Heart right ventricle (tissue), 16 donors: ENCODE results near the gene ACVRL1. TPM values are rescaled to one million over a fixed set of nuclear protein-coding genes. Genes with fewer than 3 reads are reported as not detected.

Source experiments
- ATAC-seq, 8 donors: fragments of 200-7000 bp; cut with Tn5 transposase; one replicate each; pipeline ENCODE4 v1.9.1; 2020; ENCODE audit warnings: mild to moderate bottlenecking in 8 of 8, moderate library complexity in 8 of 8, moderate number of reproducible peaks in 1 of 8
- DNase-seq, 2 donors: peaks; one replicate each; pipeline ENCODE4 v3.0.0-alpha.2; 2020
- H3K27ac ChIP-seq, 10 donors: fragments of 200-600 bp; sonication (generic) in 2 of 10; one replicate each; pipeline versions ENCODE4 v1.5.0 to v1.8.0; 2020 to 2022; ENCODE audit warnings: mild to moderate bottlenecking in 3 of 10
- H3K27me3 ChIP-seq, 7 donors: fragments of 200-600 bp; one replicate each; pipeline ENCODE4 v1.8.0; 2021 to 2022; ENCODE audit warnings: mild to moderate bottlenecking in 2 of 7
- H3K36me3 ChIP-seq, 9 donors: fragments of 200-600 bp; sonication (generic) in 1 of 9; one replicate each; pipeline versions ENCODE4 v1.5.0 to v1.8.0; 2020 to 2022; ENCODE audit warnings: mild to moderate bottlenecking in 2 of 9
- H3K4me1 ChIP-seq, 9 donors: fragments of 200-600 bp; sonication (generic) in 1 of 9; one replicate each; pipeline versions ENCODE4 v1.5.0 to v1.8.0; 2020 to 2022; ENCODE audit warnings: mild to moderate bottlenecking in 4 of 9
- H3K4me3 ChIP-seq, 10 donors: fragments of 200-600 bp; sonication (generic) in 2 of 10; one replicate each; pipeline versions ENCODE4 v1.5.0 to v1.8.0; 2020 to 2022; ENCODE audit warnings: mild to moderate bottlenecking in 7 of 10, moderate library complexity in 2 of 10
- H3K9me3 ChIP-seq, 11 donors: fragments of 200-600 bp in 10 of 11; sonication (generic) in 2 of 11; one replicate each; pipeline versions ENCODE4 v1.5.0 to v1.8.0; 2013 to 2022; ENCODE audit warnings: mild to moderate bottlenecking in 2 of 11, control low read depth in 1 of 11, moderate library complexity in 1 of 11
- WGBS, 2 donors: extraction: QIAGEN DNeasy Blood & Tissue Kit; methylation state at CpG; one replicate each; pipeline ENCODE4 v1.1.7; 2013; ENCODE audit warnings: inconsistent platforms in 1 of 2; 5-methylcytosine and 5-hydroxymethylcytosine counted together
- intact Hi-C, 10 donors: fragments of 100-400 bp; cut with DNase I; formaldehyde crosslinking; loops; one replicate each; pipeline versions ENCODE4 v1.11.1 to v1.14.2; 2022
- polyA plus RNA-seq, 2 donors: library from polyadenylated mRNA; stranded (reverse); fragments of 200-250 nt; gene quantifications; one replicate each; pipeline ENCODE4 v1.2.3, GENCODE V29; 2013
- total RNA-seq, 10 donors: library from RNA; stranded (reverse); fragmentation: NEBNext Ultra II Directional in 3 of 10; extraction: Animal tissue kit (Norgen Biotek cat#: 25700) in 3 of 10; gene quantifications; one replicate each; pipeline versions ENCODE4 v1.2.1 to v1.2.4, GENCODE V29; 2021 to 2023
- TF ChIP-seq, protein P1 (sequence below), 9 donors: fragments of 200-600 bp; sonication (generic) in 2 of 9; IDR thresholded peaks; one replicate each; pipeline versions ENCODE4 v1.5.0 to v1.8.0; 2021 to 2022; ENCODE audit warnings: antibody characterized with exemption in 9 of 9, mild to moderate bottlenecking in 5 of 9, moderate library complexity in 1 of 9
- donor health status: Arrhythmogenic right ventricular cardiomyopathy.
- donor health status: ischemic (EF 13 %, LVEDD 7.1; RV severe dilation, severe dysfunction).
- donor health status: healthy with polysubstance abuse.
- donor health status: DM: no; HTN: yes; CAD: no.
- donor health status: DM: no; HTN: no; CAD: no.
- donor health status: ischemic (EF 25% LVEDD 6.9; RV normal size, moderate dysfunction).
- donor health status: ischemic (EF 25% LVEDD 5.7; RV mildly dilated, moderate dysfunction).
- donor health status: healthy.
- donor health status: DM: yes; HTN: yes; CAD: no.
- donor health status: Ischemic cardiomyopathy.
- donor health status: ischemic (EF 35%, LVEDD 5.7; RV mildly dilated, moderate dysfunction).
- donor health status: nonischemic (EF 11% LVEDD 7.7; RV severe dilation, severe dysfunction).
- donor health status: DM: yes; HTN: yes; CAD: no.
- donor health status: PGD.
- donor health status: ischemic (EF 29% LVEDD 5.4; RV normal size, mild dysfunction).
- donor health status: nonischemic (EF 23%, LVEDD 6.1; RV moderate dilation, normal function).

Gene ACVRL1
- total and polyA plus RNA-seq, 12 donors = 16.6 to 68.0 (median 30.4) TPM

DNA sequence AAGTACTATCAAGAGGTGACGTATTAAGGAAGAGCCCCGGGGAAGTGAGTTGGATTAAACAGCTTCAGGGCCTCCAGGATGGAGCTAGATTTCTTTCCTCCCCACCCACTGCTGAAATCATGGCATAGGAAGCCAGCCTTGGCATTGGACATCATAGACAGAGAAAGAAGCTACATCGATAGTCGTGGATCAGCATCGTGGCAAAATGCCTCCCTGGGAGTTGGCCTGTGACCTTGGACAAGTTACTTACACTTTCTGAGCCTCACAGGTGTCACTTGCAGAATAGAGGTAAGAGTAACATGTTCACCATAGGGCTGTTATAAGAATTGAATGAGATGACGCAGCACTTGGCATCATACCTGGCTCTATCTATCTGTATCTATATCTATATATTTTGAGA lies 13.5 kb upstream of the ACVRL1 start:
- Histone ChIP-seq H3K36me3 (no peaks in the 10 kb centered on the region), H3K27me3 (peaks cover 0 to 2% (median 0%) of the 10 kb centered on the region in 7 donors), H3K4me1 (peaks cover 4 to 42% (median 39%) of the 10 kb centered on the region in 9 donors), H3K9me3 (no peaks in the 10 kb centered on the region), H3K4me3 (no peak overlapping the region), H3K27ac (no peak overlapping the region)
- ATAC-seq (no peak), DNase-seq (no peak)
- 89% methylated on average over 6 of the region's 6 CpGs for WGBS, 2 donors
- TF ChIP-seq, protein P1, sequence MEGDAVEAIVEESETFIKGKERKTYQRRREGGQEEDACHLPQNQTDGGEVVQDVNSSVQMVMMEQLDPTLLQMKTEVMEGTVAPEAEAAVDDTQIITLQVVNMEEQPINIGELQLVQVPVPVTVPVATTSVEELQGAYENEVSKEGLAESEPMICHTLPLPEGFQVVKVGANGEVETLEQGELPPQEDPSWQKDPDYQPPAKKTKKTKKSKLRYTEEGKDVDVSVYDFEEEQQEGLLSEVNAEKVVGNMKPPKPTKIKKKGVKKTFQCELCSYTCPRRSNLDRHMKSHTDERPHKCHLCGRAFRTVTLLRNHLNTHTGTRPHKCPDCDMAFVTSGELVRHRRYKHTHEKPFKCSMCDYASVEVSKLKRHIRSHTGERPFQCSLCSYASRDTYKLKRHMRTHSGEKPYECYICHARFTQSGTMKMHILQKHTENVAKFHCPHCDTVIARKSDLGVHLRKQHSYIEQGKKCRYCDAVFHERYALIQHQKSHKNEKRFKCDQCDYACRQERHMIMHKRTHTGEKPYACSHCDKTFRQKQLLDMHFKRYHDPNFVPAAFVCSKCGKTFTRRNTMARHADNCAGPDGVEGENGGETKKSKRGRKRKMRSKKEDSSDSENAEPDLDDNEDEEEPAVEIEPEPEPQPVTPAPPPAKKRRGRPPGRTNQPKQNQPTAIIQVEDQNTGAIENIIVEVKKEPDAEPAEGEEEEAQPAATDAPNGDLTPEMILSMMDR (IDR thresholded peaks at IDR 0.05) = no peak
- intact Hi-C loops = loop anchor here in 7 of 10 donors (2.0 to 5.0 kb wide), 5 partner anchors 29 to 89 kb away; no protein-coding TSS in a partner anchor

GRCh38 chr12:51895378-51896135 lies 11.7 kb upstream of the ACVRL1 start:
- intact Hi-C loops = loop anchor here in 7 of 10 donors (1.0 to 5.0 kb wide), 6 partner anchors 27 to 87 kb away; no protein-coding TSS in a partner anchor
- H3K27ac ChIP-seq = peak overlapping the region in 7 of 10 donors; percentile 10 to 86 (median 75)
- TF ChIP-seq, protein P1 (IDR thresholded peaks at IDR 0.05) = no peak
- H3K4me1 ChIP-seq = peaks cover 4 to 50% (median 40%) of the 10 kb centered on the region in 9 donors
- DNase-seq (no peak), ATAC-seq (peak in 4 of 8 donors; percentile 2 to 11 (median 8))
- H3K9me3 ChIP-seq = no peaks in the 10 kb centered on the region
- 81 to 83% methylated on average over 8 of the region's 8 CpGs for WGBS, 2 donors
- no peaks in the 10 kb centered on the region for H3K36me3 ChIP-seq
- H3K27me3 ChIP-seq = no peaks in the 10 kb centered on the region
- no peak overlapping the region for H3K4me3 ChIP-seq

GRCh38 chr12:51896236-51896635 lies 11.1 kb upstream of the ACVRL1 start:
- Histone ChIP-seq H3K36me3 (no peaks in the 10 kb centered on the region), H3K4me1 (peaks cover 4 to 50% (median 40%) of the 10 kb centered on the region in 9 donors), H3K27me3 (no peaks in the 10 kb centered on the region), H3K9me3 (no peaks in the 10 kb centered on the region), H3K27ac (peak overlapping the region in 9 of 10 donors; percentile 68 to 86 (median 76)), H3K4me3 (no peak overlapping the region)
- intact Hi-C loops = loop anchor here in 4 of 10 donors (2.0 to 5.0 kb wide), 3 partner anchors 27 to 86 kb away; no protein-coding TSS in a partner anchor
- WGBS, 2 donors = 75 to 83% methylated on average over 3 of the region's 3 CpGs
- no peak for DNase-seq
- ATAC-seq = peak in 2 of 8 donors; percentile 1 to 7
- TF ChIP-seq, protein P1 (IDR thresholded peaks at IDR 0.05) = no peak

DNA sequence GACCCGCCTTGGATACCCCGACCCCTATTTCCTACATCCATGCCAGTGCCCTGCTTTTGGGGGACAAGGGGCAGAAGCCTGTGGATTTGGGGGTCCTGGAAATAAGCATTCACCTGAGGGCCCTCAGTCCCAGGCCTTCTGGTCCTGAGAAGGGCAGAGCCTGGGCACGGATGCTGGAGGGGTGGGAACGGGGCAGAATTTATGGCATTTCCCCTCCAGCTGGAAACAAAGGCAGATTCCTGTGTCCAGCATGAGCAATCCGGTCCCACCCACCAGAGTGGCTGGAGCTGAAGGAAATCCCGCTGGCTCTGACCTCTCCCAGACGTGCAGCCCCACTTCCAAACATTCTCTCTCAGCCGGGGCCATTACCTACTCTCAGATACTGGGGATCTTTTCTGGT lies 10.1 kb upstream of the ACVRL1 start:
- ATAC-seq = peak; percentile 19 to 84 (median 74)
- intact Hi-C loops = loop anchor here in 4 of 10 donors (2.0 to 5.0 kb wide), 3 partner anchors 26 to 85 kb away; no protein-coding TSS in a partner anchor
- Histone ChIP-seq H3K27ac (peak overlapping the region; percentile 68 to 86 (median 76)), H3K27me3 (no peaks in the 10 kb centered on the region), H3K4me1 (peaks cover 4 to 50% (median 40%) of the 10 kb centered on the region in 9 donors), H3K36me3 (no peaks in the 10 kb centered on the region), H3K9me3 (no peaks in the 10 kb centered on the region), H3K4me3 (no peak overlapping the region)
- TF ChIP-seq, protein P1 (IDR thresholded peaks at IDR 0.05) = no peak
- WGBS, 2 donors = 60 to 65% methylated on average over 8 of the region's 8 CpGs
- peak; percentile 47 to 69 for DNase-seq
